ENCODE measurements around the gene PLD5. TPM values are rescaled to one million over a fixed set of nuclear protein-coding genes. Genes with fewer than 3 reads are reported as not detected.
"Not testable (repeated sequence)": the region's sequence is repeated elsewhere in the genome, so short reads cannot be mapped to it uniquely, and the experiment has no call there.

Gene PLD5
- total and polyA plus RNA-seq, 11 donors = 0.05 to 0.96 (median 0.21) TPM; not detected in 2

- peaks cover 0 to 14% (median 6%) of the 10 kb centered on the region in 12 donors for H3K9me3 ChIP-seq
- no peak overlapping the region for H3K27ac ChIP-seq
- no peak for DNase-seq
- intact Hi-C loops (cut with DNase I) = no loop called here
- no peak for ATAC-seq
- H3K4me1 ChIP-seq = no peaks in the 10 kb centered on the region
- H3K27me3 ChIP-seq = no peaks in the 10 kb centered on the region
- TF ChIP-seq, protein P1, sequence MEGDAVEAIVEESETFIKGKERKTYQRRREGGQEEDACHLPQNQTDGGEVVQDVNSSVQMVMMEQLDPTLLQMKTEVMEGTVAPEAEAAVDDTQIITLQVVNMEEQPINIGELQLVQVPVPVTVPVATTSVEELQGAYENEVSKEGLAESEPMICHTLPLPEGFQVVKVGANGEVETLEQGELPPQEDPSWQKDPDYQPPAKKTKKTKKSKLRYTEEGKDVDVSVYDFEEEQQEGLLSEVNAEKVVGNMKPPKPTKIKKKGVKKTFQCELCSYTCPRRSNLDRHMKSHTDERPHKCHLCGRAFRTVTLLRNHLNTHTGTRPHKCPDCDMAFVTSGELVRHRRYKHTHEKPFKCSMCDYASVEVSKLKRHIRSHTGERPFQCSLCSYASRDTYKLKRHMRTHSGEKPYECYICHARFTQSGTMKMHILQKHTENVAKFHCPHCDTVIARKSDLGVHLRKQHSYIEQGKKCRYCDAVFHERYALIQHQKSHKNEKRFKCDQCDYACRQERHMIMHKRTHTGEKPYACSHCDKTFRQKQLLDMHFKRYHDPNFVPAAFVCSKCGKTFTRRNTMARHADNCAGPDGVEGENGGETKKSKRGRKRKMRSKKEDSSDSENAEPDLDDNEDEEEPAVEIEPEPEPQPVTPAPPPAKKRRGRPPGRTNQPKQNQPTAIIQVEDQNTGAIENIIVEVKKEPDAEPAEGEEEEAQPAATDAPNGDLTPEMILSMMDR (IDR thresholded peaks at IDR 0.05) = no peak
- TF ChIP-seq POLR2A (IDR thresholded peaks at IDR 0.05) = no peak
- no peaks in the 10 kb centered on the region for H3K36me3 ChIP-seq
- WGBS, 4 donors = 49 to 54% (median 52%) methylated on average over 12 of the region's 12 CpGs
- no peak overlapping the region for H3K4me3 ChIP-seq
Measured at GRCh38 chr1:242212401-242212800, 312.1 kb downstream of the PLD5 start.

- no peak overlapping the region for H3K4me3 ChIP-seq
- H3K4me1 ChIP-seq = no peaks in the 10 kb centered on the region
- H3K27ac ChIP-seq = no peak overlapping the region
- DNase-seq (no peak), ATAC-seq (no peak)
- H3K36me3 ChIP-seq = no peaks in the 10 kb centered on the region
- intact Hi-C loops (cut with DNase I) = no loop called here
- no peak for TF ChIP-seq POLR2A (IDR thresholded peaks at IDR 0.05)
- TF ChIP-seq, protein P1 (IDR thresholded peaks at IDR 0.05) = no peak
- H3K27me3 ChIP-seq = no peaks in the 10 kb centered on the region
- peaks cover 0 to 5% (median under 1%) of the 10 kb centered on the region in 12 donors for H3K9me3 ChIP-seq
- 61 to 64% (median 61%) methylated on average over 10 to 11 of the region's 11 CpGs for WGBS, 4 donors
Measured at GRCh38 chr1:242211254-242212022, 313.1 kb downstream of the PLD5 start.

- H3K4me3 ChIP-seq; H3K27me3 ChIP-seq; DNase-seq; H3K36me3 ChIP-seq; H3K27ac ChIP-seq; H3K9me3 ChIP-seq; H3K4me1 ChIP-seq; ATAC-seq; intact Hi-C loops (cut with DNase I): not testable (repeated sequence)
- 67 to 75% (median 71%) methylated on average over 7 of the region's 7 CpGs for WGBS, 4 donors
Measured at GRCh38 chr1:242210316-242210715, 314.2 kb downstream of the PLD5 start.

GRCh38 chr1:242209063-242209462 lies 315.4 kb downstream of the PLD5 start:
- H3K27ac ChIP-seq = no peak overlapping the region
- no peak overlapping the region for H3K4me3 ChIP-seq
- WGBS, 4 donors = 74 to 81% (median 76%) methylated on average over 11 of the region's 11 CpGs
- H3K9me3 ChIP-seq = no peaks in the 10 kb centered on the region
- no peak for DNase-seq
- H3K36me3 ChIP-seq = no peaks in the 10 kb centered on the region
- TF ChIP-seq, protein P1 (IDR thresholded peaks at IDR 0.05) = no peak
- no peak for TF ChIP-seq POLR2A (IDR thresholded peaks at IDR 0.05)
- intact Hi-C loops (cut with DNase I) = no loop called here
- ATAC-seq = no peak
- H3K4me1 ChIP-seq = no peaks in the 10 kb centered on the region
- H3K27me3 ChIP-seq = no peaks in the 10 kb centered on the region

DNA sequence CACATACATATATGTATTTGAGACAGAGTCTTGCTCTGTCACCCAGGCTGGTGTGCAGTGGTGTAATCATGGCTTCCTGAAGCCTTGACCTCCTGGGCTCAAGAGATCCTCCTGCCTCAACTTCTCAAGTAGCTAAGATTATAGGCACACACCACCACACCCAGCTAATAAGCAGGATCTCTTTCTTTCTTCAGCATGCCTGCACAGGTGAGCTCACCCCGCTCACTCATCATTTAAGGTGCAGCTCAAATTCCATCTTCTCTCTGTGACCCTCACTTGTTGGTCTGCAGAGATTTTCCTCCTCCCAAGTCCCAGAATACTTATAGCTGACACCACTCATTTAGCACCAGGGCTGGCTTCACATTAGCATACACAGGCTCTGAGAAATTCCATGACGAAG lies 316.5 kb downstream of the PLD5 start:
- Histone ChIP-seq H3K27me3 (no peaks in the 10 kb centered on the region), H3K4me1 (no peaks in the 10 kb centered on the region), H3K9me3 (no peaks in the 10 kb centered on the region), H3K27ac (no peak overlapping the region), H3K36me3 (no peaks in the 10 kb centered on the region), H3K4me3 (no peak overlapping the region)
- TF ChIP-seq, protein P1 (IDR thresholded peaks at IDR 0.05) = no peak
- TF ChIP-seq POLR2A (IDR thresholded peaks at IDR 0.05) = no peak
- ATAC-seq = no peak
- 70 to 88% (median 75%) methylated on average over 2 of the region's 2 CpGs for WGBS, 4 donors
- intact Hi-C loops (cut with DNase I) = no loop called here
- no peak for DNase-seq
